A549 (cell line): ENCODE data around the gene COL8A1. TPM values are rescaled to one million over a fixed set of nuclear protein-coding genes. Genes with fewer than 3 reads are reported as not detected.

ENCODE experiments used
- ATAC-seq, 2 experiments: fragments of 200-7000 bp in 1 of 2; fragments of >200 bp in 1 of 2; cut with Nextera tagmentation in 1 of 2; cut with Tn5 transposase in 1 of 2; 3 replicates each; pipeline versions ENCODE4 v1.8.0 to v1.9.1; 2018 to 2020; ENCODE audit warnings: mild to moderate bottlenecking in 1 of 2, moderate library complexity in 1 of 2
- CTCF ChIA-PET: fragments of 300-600 bp; sonication (Branson Sonifier 250); formaldehyde crosslinking; extraction: SDS; loops from one replicate; lab custom pipeline; 2021; ENCODE audit warnings: antibody characterized with exemption, inconsistent platforms; lab: Yijun Ruan, JAX
- POLR2A ChIA-PET: fragments of 350-600 bp; formaldehyde crosslinking; extraction: SDS; loops from one replicate; lab custom pipeline; 2021; ENCODE audit warnings: antibody characterized with exemption, inconsistent platforms; lab: Yijun Ruan, JAX
- DNase-seq, 2 experiments: peaks; one replicate each; pipeline versions ENCODE4 v3.0.0 to v3.0.0-alpha.2; 2011 to 2016; ENCODE audit warnings: low read depth in 1 of 2, low spot score in 1 of 2
- FAIRE-seq: peaks from 2 replicates; lab custom pipeline; 2011; peaks lifted over from hg19 to GRCh38; lab: Jason Lieb, UNC
- H3K27ac ChIP-seq, 2 experiments: fragments of >200 bp; sonication (Bioruptor Twin); formaldehyde crosslinking; 3 replicates each; pipeline ENCODE4 v1.5.1; 2016 to 2017
- H3K4me1 ChIP-seq: fragments of >200 bp; sonication (Bioruptor Twin); formaldehyde crosslinking; 3 replicates; pipeline ENCODE4 v1.6.1; 2016
- H3K4me2 ChIP-seq: fragments of >200 bp; sonication (Bioruptor Twin); formaldehyde crosslinking; 3 replicates; pipeline ENCODE4 v1.6.1; 2016
- H3K4me3 ChIP-seq: fragments of >200 bp; sonication (Bioruptor Twin); formaldehyde crosslinking; 3 replicates; pipeline ENCODE4 v1.5.1; 2016
- H3K9me3 ChIP-seq: fragments of >200 bp; sonication (Bioruptor Twin); formaldehyde crosslinking; 3 replicates; pipeline ENCODE4 v1.6.1; 2016
- CBX2 ChIP-seq: fragments of 200-600 bp; sonication (generic); IDR thresholded peaks from 2 replicates; pipeline ENCODE4 v1.6.1; 2016; ENCODE audit warnings: low read depth, mild to moderate bottlenecking, borderline replicate concordance
- CEBPB ChIP-seq, 2 experiments: fragments of >200 bp in 1 of 2; sonication (Bioruptor Twin) in 1 of 2; formaldehyde crosslinking in 1 of 2; IDR thresholded peaks; 2 replicates each; pipeline ENCODE4 v1.6.1; 2012 to 2016
- CHD4 ChIP-seq: fragments of 200-600 bp; sonication (generic); IDR thresholded peaks from 2 replicates; pipeline ENCODE4 v1.6.1; 2016; ENCODE audit warnings: antibody characterized with exemption, mild to moderate bottlenecking, borderline replicate concordance
- EHF ChIP-seq: fragments of 250-450 bp; sonication (Bioruptor Pico); IDR thresholded peaks from 2 replicates; pipeline ENCODE4 v1.5.0; 2020; ENCODE audit warnings: mild to moderate bottlenecking
- ESRRA ChIP-seq: fragments of 150-350 bp; IDR thresholded peaks from 2 replicates; pipeline ENCODE4 v1.6.1; 2014; ENCODE audit warnings: mild to moderate bottlenecking, low read length, borderline replicate concordance
- HDAC2 ChIP-seq: fragments of 200-600 bp; sonication (generic); IDR thresholded peaks from 2 replicates; pipeline ENCODE4 v1.6.1; 2016
- HOXA7 ChIP-seq: fragments of 250-450 bp; sonication (Bioruptor Pico); IDR thresholded peaks from 2 replicates; pipeline ENCODE4 v1.5.0; 2020; ENCODE audit warnings: mild to moderate bottlenecking, moderate library complexity
- JUN ChIP-seq, 2 experiments: fragments of >200 bp; sonication (Bioruptor Twin); formaldehyde crosslinking; IDR thresholded peaks; 2 replicates in 1 of 2; 3 replicates in 1 of 2; pipeline ENCODE4 v1.6.1; 2016 to 2017
- NFE2L2 ChIP-seq: fragments of 150-350 bp; conservative IDR thresholded peaks from 2 replicates; pipeline ENCODE4 v1.6.1; 2014; ENCODE audit warnings: low read length
- NPAS2 ChIP-seq: fragments of 250-450 bp; sonication (Bioruptor Pico); IDR thresholded peaks from 2 replicates; pipeline ENCODE4 v1.8.0; 2022; ENCODE audit warnings: mild to moderate bottlenecking, moderate library complexity, borderline replicate concordance
- NR3C1 ChIP-seq: fragments of >200 bp; sonication (Bioruptor Twin); formaldehyde crosslinking; IDR thresholded peaks from 3 replicates; pipeline ENCODE4 v1.6.1; 2017
- POLR2A ChIP-seq: IDR thresholded peaks from 2 replicates; pipeline ENCODE4 v1.6.1; 2012; ENCODE audit warnings: mild to moderate bottlenecking, low read length
- RARB ChIP-seq: fragments of 250-450 bp; sonication (Bioruptor Pico); IDR thresholded peaks from 2 replicates; pipeline ENCODE4 v1.8.0; 2021; ENCODE audit warnings: mild to moderate bottlenecking, moderate library complexity
- RCOR1 ChIP-seq: fragments of 150-350 bp; IDR thresholded peaks from 2 replicates; pipeline ENCODE4 v1.6.1; 2014; ENCODE audit warnings: antibody characterized with exemption, low read length, low read depth
- SMC3 ChIP-seq: fragments of >200 bp; sonication (Bioruptor Twin); formaldehyde crosslinking; IDR thresholded peaks from 3 replicates; pipeline ENCODE4 v1.6.1; 2018; ENCODE audit warnings: inconsistent platforms
- TP53 ChIP-seq: fragments of 250-450 bp; sonication (Bioruptor Pico); IDR thresholded peaks from 2 replicates; pipeline ENCODE4 v1.5.0; 2021; ENCODE audit warnings: mild to moderate bottlenecking, moderate library complexity
- ZNF302 ChIP-seq: fragments of 250-450 bp; sonication (Bioruptor Pico); IDR thresholded peaks from 2 replicates; pipeline ENCODE4 v1.9.0; 2021; ENCODE audit warnings: inconsistent platforms, mild to moderate bottlenecking, moderate library complexity
- WGBS: methylation state at CpG from one replicate; pipeline ENCODE4 v1.1.6; 2017; ENCODE audit errors: missing lambda C conversion rate; 5-methylcytosine and 5-hydroxymethylcytosine counted together
- polyA plus RNA-seq, 4 experiments: library from polyadenylated mRNA; depleted of rRNA in 3 of 4; stranded (reverse); fragments of >200 nt; fragmentation: RNase III in 1 of 4; extraction: RNeasy Plus Mini Kit Qiagen cat#74134 plus additional on column Dnase treatment in 1 of 4; gene quantifications; 2 replicates in 3 of 4; 3 replicates in 1 of 4; pipeline ENCODE4 v1.2.3, GENCODE V29; 2011 to 2017
- TF ChIP-seq, protein P1 (sequence below): fragments of 250-450 bp; sonication (Bioruptor Pico); IDR thresholded peaks from 2 replicates; pipeline ENCODE4 v1.5.0; 2021; ENCODE audit warnings: mild to moderate bottlenecking, moderate library complexity, borderline replicate concordance
- TF ChIP-seq, protein P2 (sequence below): fragments of 200-600 bp; sonication (generic); IDR thresholded peaks from 2 replicates; pipeline ENCODE4 v1.6.1; 2016; ENCODE audit warnings: antibody characterized with exemption, mild to moderate bottlenecking, moderate library complexity
- TF ChIP-seq, protein P3 (sequence below): fragments of >200 bp; sonication (Bioruptor Twin); formaldehyde crosslinking; IDR thresholded peaks from 3 replicates; pipeline ENCODE4 v1.5.1; 2016
- TF ChIP-seq, protein P4 (sequence below): fragments of 250-450 bp; sonication (Bioruptor Pico); IDR thresholded peaks from 2 replicates; pipeline ENCODE4 v1.5.0; 2020; ENCODE audit warnings: low read depth, mild to moderate bottlenecking, moderate library complexity
- TF ChIP-seq, protein P5 (sequence below): IDR thresholded peaks from 2 replicates; pipeline ENCODE4 v1.6.1; 2012; ENCODE audit warnings: low read depth, borderline replicate concordance
- TF ChIP-seq, protein P6 (sequence below): fragments of 450-650 bp; IDR thresholded peaks from 2 replicates; pipeline ENCODE4 v1.6.1; 2014; ENCODE audit warnings: antibody characterized with exemption

COL8A1 gene
- polyA plus RNA-seq, 2 of the 4 experiments (the other 2 are of a cell fraction) = not detected

DNA sequence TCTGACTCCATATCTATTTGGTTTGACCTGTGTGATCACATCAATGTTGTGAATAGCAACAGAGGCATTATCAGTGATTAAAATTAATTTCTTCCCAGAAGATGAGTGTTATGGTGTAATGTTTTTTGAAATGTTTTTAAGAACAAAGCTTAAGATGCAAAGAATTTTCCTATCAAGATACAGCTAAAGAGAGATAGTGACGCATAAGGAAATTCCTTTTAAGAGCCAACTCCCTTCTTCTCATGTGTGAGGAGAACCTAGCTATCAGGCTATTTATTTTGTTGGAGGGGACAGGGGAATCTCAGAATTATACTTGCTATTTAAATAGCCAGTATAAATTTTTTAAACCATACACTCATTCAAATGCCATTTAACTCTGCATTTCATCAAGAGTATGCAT lies 71.3 kb downstream of the COL8A1 start (continued):
- no peak for TF ChIP-seq EHF (CRISPR knock-in tag)
- TF ChIP-seq NFE2L2 = no peak
- TF ChIP-seq CHD4 = no peak
- no peak for TF ChIP-seq NPAS2 (CRISPR knock-in tag)
- no peak for TF ChIP-seq SMC3
- TF ChIP-seq CBX2 = no peak
- TF ChIP-seq CEBPB (IDR thresholded peaks at IDR 0.05) = no peak
- TF ChIP-seq, protein P1, sequence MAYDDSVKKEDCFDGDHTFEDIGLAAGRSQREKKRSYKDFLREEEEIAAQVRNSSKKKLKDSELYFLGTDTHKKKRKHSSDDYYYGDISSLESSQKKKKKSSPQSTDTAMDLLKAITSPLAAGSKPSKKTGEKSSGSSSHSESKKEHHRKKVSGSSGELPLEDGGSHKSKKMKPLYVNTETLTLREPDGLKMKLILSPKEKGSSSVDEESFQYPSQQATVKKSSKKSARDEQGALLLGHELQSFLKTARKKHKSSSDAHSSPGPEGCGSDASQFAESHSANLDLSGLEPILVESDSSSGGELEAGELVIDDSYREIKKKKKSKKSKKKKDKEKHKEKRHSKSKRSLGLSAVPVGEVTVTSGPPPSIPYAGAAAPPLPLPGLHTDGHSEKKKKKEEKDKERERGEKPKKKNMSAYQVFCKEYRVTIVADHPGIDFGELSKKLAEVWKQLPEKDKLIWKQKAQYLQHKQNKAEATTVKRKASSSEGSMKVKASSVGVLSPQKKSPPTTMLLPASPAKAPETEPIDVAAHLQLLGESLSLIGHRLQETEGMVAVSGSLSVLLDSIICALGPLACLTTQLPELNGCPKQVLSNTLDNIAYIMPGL (CRISPR knock-in tag) = no peak
- TF ChIP-seq, all 56 proteins: peak for 0

DNA sequence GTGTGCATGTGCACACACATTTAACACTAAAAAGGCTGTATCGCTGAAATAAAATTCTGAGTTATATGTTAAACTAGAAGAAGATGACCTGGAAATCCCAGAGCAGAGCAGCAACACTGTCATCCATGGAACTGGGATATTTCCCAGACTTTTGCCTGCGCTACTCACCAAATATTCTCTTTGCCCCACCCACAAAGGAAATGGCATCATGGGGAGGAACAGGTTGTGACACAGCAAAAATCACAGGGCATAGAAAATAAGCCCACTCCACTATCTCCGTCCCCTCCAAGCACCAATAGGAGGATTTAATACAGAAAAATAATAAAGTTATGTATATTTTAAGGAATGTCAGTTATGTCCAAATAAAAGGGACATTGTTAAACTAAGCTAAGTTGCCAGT lies 71.7 kb downstream of the COL8A1 start:
- Histone ChIP-seq H3K4me1 (no peaks in the 10 kb centered on the region), H3K27ac (no peak overlapping the region), H3K4me2 (no peak overlapping the region), H3K9me3 (no peaks in the 10 kb centered on the region), H3K4me3 (no peak overlapping the region)
- 82% methylated on average over 3 of the region's 3 CpGs for WGBS
- no peak for FAIRE-seq
- POLR2A ChIA-PET = no interaction called here
- CTCF ChIA-PET = no interaction called here
- no peak for TF ChIP-seq RCOR1
- TF ChIP-seq, protein P2, sequence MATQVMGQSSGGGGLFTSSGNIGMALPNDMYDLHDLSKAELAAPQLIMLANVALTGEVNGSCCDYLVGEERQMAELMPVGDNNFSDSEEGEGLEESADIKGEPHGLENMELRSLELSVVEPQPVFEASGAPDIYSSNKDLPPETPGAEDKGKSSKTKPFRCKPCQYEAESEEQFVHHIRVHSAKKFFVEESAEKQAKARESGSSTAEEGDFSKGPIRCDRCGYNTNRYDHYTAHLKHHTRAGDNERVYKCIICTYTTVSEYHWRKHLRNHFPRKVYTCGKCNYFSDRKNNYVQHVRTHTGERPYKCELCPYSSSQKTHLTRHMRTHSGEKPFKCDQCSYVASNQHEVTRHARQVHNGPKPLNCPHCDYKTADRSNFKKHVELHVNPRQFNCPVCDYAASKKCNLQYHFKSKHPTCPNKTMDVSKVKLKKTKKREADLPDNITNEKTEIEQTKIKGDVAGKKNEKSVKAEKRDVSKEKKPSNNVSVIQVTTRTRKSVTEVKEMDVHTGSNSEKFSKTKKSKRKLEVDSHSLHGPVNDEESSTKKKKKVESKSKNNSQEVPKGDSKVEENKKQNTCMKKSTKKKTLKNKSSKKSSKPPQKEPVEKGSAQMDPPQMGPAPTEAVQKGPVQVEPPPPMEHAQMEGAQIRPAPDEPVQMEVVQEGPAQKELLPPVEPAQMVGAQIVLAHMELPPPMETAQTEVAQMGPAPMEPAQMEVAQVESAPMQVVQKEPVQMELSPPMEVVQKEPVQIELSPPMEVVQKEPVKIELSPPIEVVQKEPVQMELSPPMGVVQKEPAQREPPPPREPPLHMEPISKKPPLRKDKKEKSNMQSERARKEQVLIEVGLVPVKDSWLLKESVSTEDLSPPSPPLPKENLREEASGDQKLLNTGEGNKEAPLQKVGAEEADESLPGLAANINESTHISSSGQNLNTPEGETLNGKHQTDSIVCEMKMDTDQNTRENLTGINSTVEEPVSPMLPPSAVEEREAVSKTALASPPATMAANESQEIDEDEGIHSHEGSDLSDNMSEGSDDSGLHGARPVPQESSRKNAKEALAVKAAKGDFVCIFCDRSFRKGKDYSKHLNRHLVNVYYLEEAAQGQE = no peak
- TF ChIP-seq TP53 (CRISPR knock-in tag) = no peak
- TF ChIP-seq, protein P3, sequence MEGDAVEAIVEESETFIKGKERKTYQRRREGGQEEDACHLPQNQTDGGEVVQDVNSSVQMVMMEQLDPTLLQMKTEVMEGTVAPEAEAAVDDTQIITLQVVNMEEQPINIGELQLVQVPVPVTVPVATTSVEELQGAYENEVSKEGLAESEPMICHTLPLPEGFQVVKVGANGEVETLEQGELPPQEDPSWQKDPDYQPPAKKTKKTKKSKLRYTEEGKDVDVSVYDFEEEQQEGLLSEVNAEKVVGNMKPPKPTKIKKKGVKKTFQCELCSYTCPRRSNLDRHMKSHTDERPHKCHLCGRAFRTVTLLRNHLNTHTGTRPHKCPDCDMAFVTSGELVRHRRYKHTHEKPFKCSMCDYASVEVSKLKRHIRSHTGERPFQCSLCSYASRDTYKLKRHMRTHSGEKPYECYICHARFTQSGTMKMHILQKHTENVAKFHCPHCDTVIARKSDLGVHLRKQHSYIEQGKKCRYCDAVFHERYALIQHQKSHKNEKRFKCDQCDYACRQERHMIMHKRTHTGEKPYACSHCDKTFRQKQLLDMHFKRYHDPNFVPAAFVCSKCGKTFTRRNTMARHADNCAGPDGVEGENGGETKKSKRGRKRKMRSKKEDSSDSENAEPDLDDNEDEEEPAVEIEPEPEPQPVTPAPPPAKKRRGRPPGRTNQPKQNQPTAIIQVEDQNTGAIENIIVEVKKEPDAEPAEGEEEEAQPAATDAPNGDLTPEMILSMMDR = no peak
- TF ChIP-seq, protein P1 (CRISPR knock-in tag) = no peak
- TF ChIP-seq, protein P4, sequence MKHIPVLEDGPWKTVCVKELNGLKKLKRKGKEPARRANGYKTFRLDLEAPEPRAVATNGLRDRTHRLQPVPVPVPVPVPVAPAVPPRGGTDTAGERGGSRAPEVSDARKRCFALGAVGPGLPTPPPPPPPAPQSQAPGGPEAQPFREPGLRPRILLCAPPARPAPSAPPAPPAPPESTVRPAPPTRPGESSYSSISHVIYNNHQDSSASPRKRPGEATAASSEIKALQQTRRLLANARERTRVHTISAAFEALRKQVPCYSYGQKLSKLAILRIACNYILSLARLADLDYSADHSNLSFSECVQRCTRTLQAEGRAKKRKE (CRISPR knock-in tag) = no peak
- TF ChIP-seq, all 56 proteins: peak for 0
- ATAC-seq = no peak
- DNase-seq = no peak

DNA sequence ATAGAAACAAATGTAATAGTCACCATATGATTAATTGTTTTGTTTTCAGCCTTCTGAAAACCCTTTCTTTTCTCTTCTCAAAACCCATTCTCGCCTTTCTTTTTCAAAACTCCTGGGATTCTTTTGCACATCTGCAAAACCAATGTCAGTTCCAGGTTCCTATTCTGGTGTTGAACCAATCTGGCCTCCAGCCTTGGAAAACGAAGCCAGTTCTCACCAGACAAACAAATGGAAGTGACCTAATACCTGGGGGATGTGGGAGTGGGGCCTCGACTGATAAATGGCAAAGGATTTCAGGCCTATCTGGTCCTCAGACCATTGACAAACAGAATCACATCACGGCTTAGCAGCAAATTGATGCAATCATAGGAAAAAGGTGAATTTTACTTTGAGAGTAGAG lies 73.0 kb downstream of the COL8A1 start:
- Histone ChIP-seq H3K4me3 (no peak overlapping the region), H3K9me3 (no peaks in the 10 kb centered on the region), H3K27ac (no peak overlapping the region), H3K4me2 (no peak overlapping the region), H3K4me1 (no peaks in the 10 kb centered on the region)
- ChIA-PET CTCF (no interaction called here), POLR2A (no interaction called here)
- FAIRE-seq (no peak), ATAC-seq (no peak), DNase-seq (no peak)
- whole genome bisulfite sequencing = 20% methylated on average over 4 of the region's 4 CpGs
- TF ChIP-seq RARB (CRISPR knock-in tag) (no peak), NR3C1 (no peak), ZNF302 (no peak), ESRRA (no peak), TP53 (CRISPR knock-in tag) (no peak), HOXA7 (no peak), POLR2A (no peak), CEBPB (IDR thresholded peaks at IDR 0.05) (no peak), HDAC2 (no peak), JUN (IDR thresholded peaks at IDR 0.05) (no peak)
- TF ChIP-seq, protein P5, sequence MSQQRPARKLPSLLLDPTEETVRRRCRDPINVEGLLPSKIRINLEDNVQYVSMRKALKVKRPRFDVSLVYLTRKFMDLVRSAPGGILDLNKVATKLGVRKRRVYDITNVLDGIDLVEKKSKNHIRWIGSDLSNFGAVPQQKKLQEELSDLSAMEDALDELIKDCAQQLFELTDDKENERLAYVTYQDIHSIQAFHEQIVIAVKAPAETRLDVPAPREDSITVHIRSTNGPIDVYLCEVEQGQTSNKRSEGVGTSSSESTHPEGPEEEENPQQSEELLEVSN = no peak
- TF ChIP-seq, protein P6, sequence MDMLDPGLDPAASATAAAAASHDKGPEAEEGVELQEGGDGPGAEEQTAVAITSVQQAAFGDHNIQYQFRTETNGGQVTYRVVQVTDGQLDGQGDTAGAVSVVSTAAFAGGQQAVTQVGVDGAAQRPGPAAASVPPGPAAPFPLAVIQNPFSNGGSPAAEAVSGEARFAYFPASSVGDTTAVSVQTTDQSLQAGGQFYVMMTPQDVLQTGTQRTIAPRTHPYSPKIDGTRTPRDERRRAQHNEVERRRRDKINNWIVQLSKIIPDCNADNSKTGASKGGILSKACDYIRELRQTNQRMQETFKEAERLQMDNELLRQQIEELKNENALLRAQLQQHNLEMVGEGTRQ = no peak
